H9 (cell line): ENCODE measurements around the gene MRPL9. TPM values are rescaled to one million over a fixed set of nuclear protein-coding genes. Genes with fewer than 3 reads are reported as not detected.
A peak's percentile ranks its signal among the peaks of the same experiment; 100 is the strongest.

Experiments used
- DNase-seq: peaks from one replicate; pipeline ENCODE4 v3.0.0-alpha.2; 2017
- H2AFZ ChIP-seq: one replicate; pipeline ENCODE4 v1.6.1; 2013; ENCODE audit warnings: mild to moderate bottlenecking, low read length, control low read depth, moderate library complexity
- H2AK5ac ChIP-seq: 2 replicates; pipeline ENCODE4 v1.6.1; 2013; ENCODE audit warnings: low read length, control low read depth, mixed read lengths; ENCODE audit not compliant: insufficient read length
- H2BK120ac ChIP-seq: one replicate; pipeline ENCODE4 v1.6.1; 2013; ENCODE audit warnings: low read depth, mild to moderate bottlenecking, low read length, control low read depth, inconsistent platforms; ENCODE audit not compliant: poor library complexity, severe bottlenecking
- H2BK12ac ChIP-seq: 2 replicates; pipeline ENCODE4 v1.6.1; 2013; ENCODE audit warnings: low read length, control low read depth, mixed read lengths, low read depth; ENCODE audit not compliant: insufficient read length
- H2BK15ac ChIP-seq: 2 replicates; pipeline ENCODE4 v1.6.1; 2013; ENCODE audit warnings: low read depth, low read length, control low read depth
- H2BK20ac ChIP-seq: one replicate; pipeline ENCODE4 v1.6.1; 2013; ENCODE audit warnings: low read depth, mild to moderate bottlenecking, low read length, control low read depth, inconsistent platforms; ENCODE audit not compliant: poor library complexity, severe bottlenecking
- H2BK5ac ChIP-seq: 2 replicates; pipeline ENCODE4 v1.6.1; 2013; ENCODE audit warnings: low read length, control low read depth, mixed read lengths; ENCODE audit not compliant: insufficient read length
- H3K14ac ChIP-seq: 2 replicates; pipeline ENCODE4 v1.6.1; 2013; ENCODE audit warnings: low read length, control low read depth; ENCODE audit not compliant: insufficient read depth
- H3K18ac ChIP-seq: 2 replicates; pipeline ENCODE4 v1.6.1; 2013; ENCODE audit warnings: low read depth, mild to moderate bottlenecking, mixed read lengths, low read length, control low read depth; ENCODE audit not compliant: insufficient read length
- H3K23ac ChIP-seq: 2 replicates; pipeline ENCODE4 v1.6.1; 2013; ENCODE audit warnings: low read length, control low read depth, mixed read lengths, low read depth; ENCODE audit not compliant: insufficient read length
- H3K23me2 ChIP-seq: 2 replicates; pipeline ENCODE4 v1.6.1; 2013; ENCODE audit warnings: low read depth, mild to moderate bottlenecking, mixed read lengths, low read length, control low read depth; ENCODE audit not compliant: insufficient read length, poor library complexity, severe bottlenecking
- H3K27ac ChIP-seq: 2 replicates; pipeline ENCODE4 v1.5.1; 2013; ENCODE audit warnings: low read length, control low read depth, mixed read lengths, low read depth; ENCODE audit not compliant: insufficient read length
- H3K27me3 ChIP-seq: 2 replicates; pipeline ENCODE4 v1.6.1; 2013; ENCODE audit warnings: low read length, control low read depth, inconsistent platforms; ENCODE audit not compliant: insufficient read depth
- H3K4ac ChIP-seq: 2 replicates; pipeline ENCODE4 v1.6.1; 2013; ENCODE audit warnings: low read depth, mild to moderate bottlenecking, control low read depth, inconsistent platforms, low read length, moderate library complexity
- H3K4me1 ChIP-seq: 2 replicates; pipeline ENCODE4 v1.6.1; 2013; ENCODE audit warnings: low read length, control low read depth, inconsistent platforms; ENCODE audit not compliant: insufficient read depth
- H3K4me2 ChIP-seq: 2 replicates; pipeline ENCODE4 v1.6.1; 2013; ENCODE audit warnings: low read length, control low read depth, mixed read lengths; ENCODE audit not compliant: insufficient read length, insufficient read depth
- H3K56ac ChIP-seq: 2 replicates; pipeline ENCODE4 v1.6.1; 2013; ENCODE audit warnings: low read depth, mild to moderate bottlenecking, mixed read lengths, low read length, control low read depth; ENCODE audit not compliant: insufficient read length
- H3K79me1 ChIP-seq: 2 replicates; pipeline ENCODE4 v1.6.1; 2013; ENCODE audit warnings: low read depth, mild to moderate bottlenecking, moderate library complexity, low read length, control low read depth, inconsistent platforms; ENCODE audit not compliant: insufficient read depth, poor library complexity, severe bottlenecking
- H3K79me2 ChIP-seq: 2 replicates; pipeline ENCODE4 v1.6.1; 2013; ENCODE audit warnings: low read length, control low read depth, inconsistent platforms; ENCODE audit not compliant: insufficient read depth
- H3K9ac ChIP-seq: 2 replicates; pipeline ENCODE4 v1.6.1; 2013; ENCODE audit warnings: low read length, control low read depth, mixed read lengths; ENCODE audit not compliant: insufficient read length; ENCODE audit errors: extremely low read depth
- H3K9me3 ChIP-seq: one replicate; pipeline ENCODE4 v1.6.1; 2013; ENCODE audit warnings: low read depth, low read length, inconsistent platforms; ENCODE audit not compliant: control insufficient read depth
- H3T11ph ChIP-seq: one replicate; pipeline ENCODE4 v1.6.1; 2013; ENCODE audit warnings: mild to moderate bottlenecking, low read length, control low read depth, inconsistent platforms
- H4K20me1 ChIP-seq: one replicate; pipeline ENCODE4 v1.6.1; 2013; ENCODE audit not compliant: control insufficient read depth, insufficient read length, insufficient read depth
- H4K5ac ChIP-seq: 2 replicates; pipeline ENCODE4 v1.6.1; 2013; ENCODE audit warnings: low read depth, mild to moderate bottlenecking, mixed read lengths, low read length, control low read depth; ENCODE audit not compliant: insufficient read length
- H4K8ac ChIP-seq: replicated peaks from 2 replicates; pipeline ENCODE4 v1.6.1; 2013; ENCODE audit warnings: low read length, control low read depth, mixed read lengths, low read depth; ENCODE audit not compliant: insufficient read length
- H4K91ac ChIP-seq: 2 replicates; pipeline ENCODE4 v1.6.1; 2013; ENCODE audit warnings: low read depth, mild to moderate bottlenecking, moderate library complexity, mixed read lengths, low read length, control low read depth; ENCODE audit not compliant: insufficient read length
- H3K27ac Mint-ChIP-seq, 3 experiments: 2 replicates in 2 of 3; 3 replicates in 1 of 3; pipeline ENCODE4 v1.8.0; 2020 to 2021; ENCODE audit warnings: mixed read lengths in 3 of 3, mild to moderate bottlenecking in 1 of 3, moderate library complexity in 1 of 3
- H3K27me3 Mint-ChIP-seq: 2 replicates; pipeline ENCODE4 v1.8.0; 2021; ENCODE audit warnings: low read depth, mild to moderate bottlenecking, moderate library complexity, mixed read lengths
- H3K36me3 Mint-ChIP-seq, 3 experiments: 2 replicates in 2 of 3; 3 replicates in 1 of 3; pipeline ENCODE4 v1.8.0; 2020 to 2021; ENCODE audit warnings: low read depth in 3 of 3, mixed read lengths in 3 of 3; ENCODE audit not compliant: insufficient read depth in 1 of 3
- H3K4me1 Mint-ChIP-seq, 2 experiments: 2 replicates each; pipeline ENCODE4 v1.8.0; 2020; ENCODE audit warnings: mixed read lengths in 2 of 2
- H3K4me3 Mint-ChIP-seq, 2 experiments: 2 replicates in 1 of 2; 3 replicates in 1 of 2; pipeline ENCODE4 v1.8.0; 2020 to 2021; ENCODE audit warnings: mild to moderate bottlenecking in 2 of 2, mixed read lengths in 2 of 2, moderate library complexity in 1 of 2
- H3K9me3 Mint-ChIP-seq, 2 experiments: 2 replicates in 1 of 2; 3 replicates in 1 of 2; pipeline ENCODE4 v1.8.0; 2020; ENCODE audit warnings: mild to moderate bottlenecking in 2 of 2, mixed read lengths in 2 of 2, moderate library complexity in 1 of 2
- WGBS: extraction: QIAGEN DNeasy Blood & Tissue Kit; methylation state at CpG from one replicate; pipeline ENCODE4 v1.1.7; 2013; ENCODE audit warnings: missing lambda C conversion rate, low lambda C conversion rate, mixed read lengths; ENCODE audit not compliant: insufficient read length; ENCODE audit errors: extremely low coverage; 5-methylcytosine and 5-hydroxymethylcytosine counted together
- total RNA-seq: library from RNA; stranded (reverse); gene quantifications from 2 replicates; pipeline ENCODE4 v1.2.1, GENCODE V29; 2021
- TF ChIP-seq, protein P1 (sequence below): fragments of 200-600 bp; sonication (generic); conservative IDR thresholded peaks from 3 replicates; pipeline ENCODE4 v1.8.0; 2021; ENCODE audit warnings: antibody characterized with exemption, mild to moderate bottlenecking

Gene MRPL9
- total RNA-seq, 1 experiment from 2014 or later: 102 TPM

DNA sequence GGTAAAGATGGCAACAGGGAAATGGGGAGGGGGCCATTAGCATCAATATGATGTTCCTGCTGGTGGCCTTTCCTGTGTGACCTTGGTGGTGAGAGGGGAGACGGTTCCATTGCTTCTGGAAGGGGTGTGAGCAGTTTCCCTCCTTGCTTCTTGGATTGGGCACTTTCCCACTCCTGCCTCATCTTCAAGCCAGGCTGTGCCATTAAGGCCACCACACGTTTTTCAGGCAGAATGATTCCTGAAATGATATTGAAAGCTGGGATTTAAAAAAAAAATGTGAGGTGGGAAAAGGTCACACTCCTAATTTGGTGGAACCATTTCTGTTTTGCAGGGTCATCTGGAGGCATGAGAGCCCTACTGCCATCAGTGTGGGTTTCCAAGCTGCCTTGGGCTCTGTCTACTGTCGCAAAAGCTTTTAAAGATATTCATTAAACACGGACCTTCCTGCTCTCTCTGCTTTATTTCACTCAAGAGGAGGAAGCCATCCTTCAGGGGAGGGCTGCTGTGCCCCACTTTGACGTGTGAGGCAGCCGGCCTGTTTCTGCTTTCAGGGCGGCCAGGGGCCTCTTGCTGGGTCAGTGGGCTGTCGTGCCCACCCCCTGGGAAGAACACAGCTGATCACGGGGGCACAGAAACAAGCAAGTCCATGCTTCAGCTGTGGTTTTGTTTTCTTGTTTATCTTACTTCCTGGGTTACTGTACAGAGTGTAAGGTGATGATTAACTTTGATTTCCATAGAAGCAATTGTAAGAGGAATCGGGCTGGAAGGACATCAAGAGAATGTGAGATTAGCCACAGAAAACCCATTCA is 33.9 kb downstream of the MRPL9 start:
- H3K4me2 ChIP-seq: no peak overlapping the region

More for the DNA sequence above, 33.9 kb downstream of the MRPL9 start:
- H2BK120ac ChIP-seq: no peak overlapping the region
- peak overlapping the region in 1 of 2 experiments; percentile 6; a peak in 2 of 5 replicates for H3K4me3 Mint-ChIP-seq
- no peak overlapping the region for H2BK15ac ChIP-seq
- no peak overlapping the region for H3K23ac ChIP-seq
- H3K4me1 ChIP-seq: peaks cover 5% of the 10 kb centered on the region; the same call in 1 of the 2 replicates
- peaks cover 27 to 32% of the 10 kb centered on the region in 2 experiments for H3K4me1 Mint-ChIP-seq
- no peaks in the 10 kb centered on the region for H3K36me3 Mint-ChIP-seq
- H2AK5ac ChIP-seq: no peak overlapping the region
- H4K91ac ChIP-seq: no peak overlapping the region
- H3K9ac ChIP-seq: no peak overlapping the region
- no peak overlapping the region for H2BK5ac ChIP-seq
- H4K5ac ChIP-seq: no peak overlapping the region
- TF ChIP-seq, protein P1, sequence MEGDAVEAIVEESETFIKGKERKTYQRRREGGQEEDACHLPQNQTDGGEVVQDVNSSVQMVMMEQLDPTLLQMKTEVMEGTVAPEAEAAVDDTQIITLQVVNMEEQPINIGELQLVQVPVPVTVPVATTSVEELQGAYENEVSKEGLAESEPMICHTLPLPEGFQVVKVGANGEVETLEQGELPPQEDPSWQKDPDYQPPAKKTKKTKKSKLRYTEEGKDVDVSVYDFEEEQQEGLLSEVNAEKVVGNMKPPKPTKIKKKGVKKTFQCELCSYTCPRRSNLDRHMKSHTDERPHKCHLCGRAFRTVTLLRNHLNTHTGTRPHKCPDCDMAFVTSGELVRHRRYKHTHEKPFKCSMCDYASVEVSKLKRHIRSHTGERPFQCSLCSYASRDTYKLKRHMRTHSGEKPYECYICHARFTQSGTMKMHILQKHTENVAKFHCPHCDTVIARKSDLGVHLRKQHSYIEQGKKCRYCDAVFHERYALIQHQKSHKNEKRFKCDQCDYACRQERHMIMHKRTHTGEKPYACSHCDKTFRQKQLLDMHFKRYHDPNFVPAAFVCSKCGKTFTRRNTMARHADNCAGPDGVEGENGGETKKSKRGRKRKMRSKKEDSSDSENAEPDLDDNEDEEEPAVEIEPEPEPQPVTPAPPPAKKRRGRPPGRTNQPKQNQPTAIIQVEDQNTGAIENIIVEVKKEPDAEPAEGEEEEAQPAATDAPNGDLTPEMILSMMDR: no peak
- H3T11ph ChIP-seq: no peak overlapping the region
- H4K8ac ChIP-seq: no peak overlapping the region
- no peaks in the 10 kb centered on the region for H4K20me1 ChIP-seq
- H3K79me2 ChIP-seq: no peaks in the 10 kb centered on the region
- peaks cover 25% of the 10 kb centered on the region for H3K27me3 Mint-ChIP-seq
- H3K27ac Mint-ChIP-seq: no peak overlapping the region
- WGBS: no CpG with 5 or more reads among the region's 10 CpGs
- no peak overlapping the region for H3K56ac ChIP-seq
- H3K79me1 ChIP-seq: no peaks in the 10 kb centered on the region
- H3K27me3 ChIP-seq: no peaks in the 10 kb centered on the region; the same call in 1 of the 2 replicates
- peak overlapping the region; percentile 58 for H3K18ac ChIP-seq
- no peak for DNase-seq
- H3K4ac ChIP-seq: no peak overlapping the region
- peaks cover 3% of the 10 kb centered on the region for H3K23me2 ChIP-seq
- H3K9me3 Mint-ChIP-seq: no peaks in the 10 kb centered on the region
- no peaks in the 10 kb centered on the region for H3K9me3 ChIP-seq
- H2BK12ac ChIP-seq: no peak overlapping the region
- H3K14ac ChIP-seq: no peak overlapping the region; the same call in 1 of the 2 replicates
- no peak overlapping the region for H3K27ac ChIP-seq
- H2BK20ac ChIP-seq: no peak overlapping the region
- no peak overlapping the region for H2AFZ ChIP-seq
